Neural cell (in vitro differentiated cells): ENCODE results near the gene IL24. TPM values are rescaled to one million over a fixed set of nuclear protein-coding genes. Genes with fewer than 3 reads are reported as not detected.

Experiments used
- H2AFZ ChIP-seq: fragments of 200-600, 300-800 bp; sonication (generic), shearing (Covaris generic); 2 replicates; pipeline ENCODE4 v1.6.0; 2014; ENCODE audit warnings: low read depth, mild to moderate bottlenecking, antibody characterized with exemption, low read length, moderate library complexity
- H3F3A ChIP-seq: fragments of 200-600 bp; shearing (Covaris generic); 2 replicates; pipeline ENCODE4 v1.6.1; 2016; ENCODE audit warnings: mild to moderate bottlenecking, moderate library complexity, mixed read lengths, antibody characterized with exemption, low read length; ENCODE audit not compliant: insufficient read depth, poor library complexity, severe bottlenecking
- H3K27ac ChIP-seq: fragments of 200-600, 300-800 bp; sonication (generic), shearing (Covaris generic); 2 replicates; pipeline ENCODE4 v1.5.1; 2014; ENCODE audit warnings: mild to moderate bottlenecking, low read length, moderate library complexity
- H3K27me3 ChIP-seq: fragments of 300-800, 200-600 bp; sonication (generic), shearing (Covaris generic); 2 replicates; pipeline ENCODE4 v1.6.0; 2014; ENCODE audit warnings: mild to moderate bottlenecking, low read depth, low read length, moderate library complexity; ENCODE audit not compliant: insufficient read depth
- H3K36me3 ChIP-seq: fragments of 300-800, 200-600 bp; sonication (generic), shearing (Covaris generic); 2 replicates; pipeline ENCODE4 v1.5.1; 2014; ENCODE audit warnings: mild to moderate bottlenecking, antibody characterized with exemption, low read length, moderate library complexity; ENCODE audit not compliant: insufficient read depth
- H3K4me2 ChIP-seq: fragments of 300-800, 200-600 bp; sonication (generic), shearing (Covaris generic); 2 replicates; pipeline ENCODE4 v1.6.0; 2014; ENCODE audit warnings: mild to moderate bottlenecking, low read length
- H3K4me3 ChIP-seq: fragments of 300-800, 200-600 bp; sonication (generic), shearing (Covaris generic); 2 replicates; pipeline ENCODE4 v1.5.1; 2014; ENCODE audit warnings: mild to moderate bottlenecking, low read length, moderate library complexity
- H3K79me2 ChIP-seq: fragments of 200-600 bp; shearing (Covaris generic); replicated peaks from 2 replicates; pipeline ENCODE4 v1.6.0; 2014; ENCODE audit warnings: mild to moderate bottlenecking, low read length, moderate library complexity; ENCODE audit not compliant: insufficient read depth
- H3K9ac ChIP-seq: fragments of 300-800, 200-600 bp; sonication (generic), shearing (Covaris generic); 2 replicates; pipeline ENCODE4 v1.6.1; 2016; ENCODE audit warnings: mild to moderate bottlenecking, low read length, mixed read lengths
- H3K9me2 ChIP-seq: fragments of 200-600 bp; shearing (Covaris generic); 2 replicates; pipeline ENCODE4 v1.6.1; 2016; ENCODE audit warnings: mild to moderate bottlenecking, low read length, mixed read lengths; ENCODE audit not compliant: insufficient read depth
- H3K9me3 ChIP-seq: fragments of 200-600, 300-800 bp; sonication (generic), shearing (Covaris generic); 2 replicates; pipeline ENCODE4 v1.6.1; 2016; ENCODE audit warnings: mild to moderate bottlenecking, mixed run types, low read length, moderate library complexity, mixed read lengths
- H4K20me1 ChIP-seq: fragments of 200-600 bp; shearing (Covaris generic); 2 replicates; pipeline ENCODE4 v1.6.1; 2016; ENCODE audit warnings: mild to moderate bottlenecking, mixed run types; ENCODE audit not compliant: insufficient read depth
- CTCF ChIP-seq: fragments of 450-650 bp; IDR thresholded peaks from 2 replicates; pipeline ENCODE4 v1.5.1; 2014; ENCODE audit warnings: antibody characterized with exemption, mild to moderate bottlenecking, moderate library complexity; ENCODE audit not compliant: poor library complexity, severe bottlenecking
- EP300 ChIP-seq: fragments of 450-650 bp; conservative IDR thresholded peaks from 2 replicates; pipeline ENCODE4 v1.6.1; 2014; ENCODE audit warnings: antibody characterized with exemption, mild to moderate bottlenecking, moderate library complexity; ENCODE audit not compliant: poor library complexity, severe bottlenecking
- EZH2 ChIP-seq: fragments of 200-600, 300-800 bp; shearing (Covaris generic), sonication (generic); IDR thresholded peaks from 2 replicates; pipeline ENCODE4 v1.6.1; 2014; ENCODE audit warnings: antibody characterized with exemption, low read length, borderline replicate concordance, mild to moderate bottlenecking; ENCODE audit not compliant: insufficient read depth, poor library complexity, severe bottlenecking
- MXI1 ChIP-seq: fragments of 450-650 bp; conservative IDR thresholded peaks from 2 replicates; pipeline ENCODE4 v1.6.1; 2014; ENCODE audit warnings: antibody characterized with exemption, mild to moderate bottlenecking; ENCODE audit not compliant: poor library complexity, severe bottlenecking
- POLR2AphosphoS5 ChIP-seq: IDR thresholded peaks from 2 replicates; pipeline ENCODE4 v1.6.1; 2012
- RAD21 ChIP-seq: fragments of 450-650 bp; conservative IDR thresholded peaks from 2 replicates; pipeline ENCODE4 v1.6.1; 2014; ENCODE audit warnings: antibody characterized with exemption, mild to moderate bottlenecking, moderate library complexity
- REST ChIP-seq: IDR thresholded peaks from 2 replicates; pipeline ENCODE4 v1.6.1; 2012; ENCODE audit warnings: borderline replicate concordance
- SMC3 ChIP-seq: fragments of 450-650 bp; conservative IDR thresholded peaks from 2 replicates; pipeline ENCODE4 v1.6.1; 2014; ENCODE audit warnings: antibody characterized with exemption, mild to moderate bottlenecking, moderate library complexity; ENCODE audit not compliant: poor library complexity
- TAF1 ChIP-seq: IDR thresholded peaks from 2 replicates; pipeline ENCODE4 v1.6.1; 2012; ENCODE audit warnings: low read depth
- polyA plus RNA-seq: library from polyadenylated mRNA; depleted of rRNA; stranded (reverse); fragments of >200 nt; gene quantifications from 2 replicates; pipeline ENCODE4 v1.2.3, GENCODE V29; 2014

IL24 gene
- polyA plus RNA-seq, 1 donor from 2014 or later: not detected

- no peaks in the 10 kb centered on the region for H3K79me2 ChIP-seq
- H3K9me3 ChIP-seq: no peaks in the 10 kb centered on the region
- H3K4me3 ChIP-seq: no peak within 1 kb of the TSS
- H4K20me1 ChIP-seq: no peaks in the 10 kb centered on the region
- H2AFZ ChIP-seq: no peak within 1 kb of the TSS
- H3K36me3 ChIP-seq: no peaks in the 10 kb centered on the region
- H3K4me2 ChIP-seq: no peak within 1 kb of the TSS
- no peak within 1 kb of the TSS for H3K27ac ChIP-seq
- H3K9me2 ChIP-seq: no peaks in the 10 kb centered on the region
- no peaks in the 10 kb centered on the region for H3F3A ChIP-seq
- TF ChIP-seq EP300 (no peak), CTCF (peak; percentile 26)
- H3K9ac ChIP-seq: no peak within 1 kb of the TSS
- no peaks in the 10 kb centered on the region for H3K27me3 ChIP-seq
These were observed 32.1 kb upstream of the IL24 start, which contains the start of gene IL20 for GRCh38 chr1:206864939-206865671. IL20 (plus strand) TSS chr1:206865623; CDS start chr1:206865853, 230 bp downstream.

GRCh38 chr1:206866062-206866461 lies 31.2 kb upstream of the IL24 start:
- Histone ChIP-seq H3K9me2 (no peaks in the 10 kb centered on the region), H2AFZ (no peak overlapping the region), H3K9me3 (no peaks in the 10 kb centered on the region), H3K36me3 (no peaks in the 10 kb centered on the region), H3K4me2 (no peak overlapping the region), H3K27me3 (no peaks in the 10 kb centered on the region), H4K20me1 (no peaks in the 10 kb centered on the region), H3F3A (no peaks in the 10 kb centered on the region), H3K4me3 (no peak overlapping the region), H3K27ac (no peak overlapping the region), H3K9ac (no peak overlapping the region), H3K79me2 (no peaks in the 10 kb centered on the region)
- TF ChIP-seq CTCF (no peak), RAD21 (no peak), POLR2AphosphoS5 (no peak), TAF1 (no peak), EZH2 (no peak), SMC3 (no peak), EP300 (no peak), MXI1 (no peak), REST (no peak)
